Measurements from ENCODE around the gene PFDN6.

DNA sequence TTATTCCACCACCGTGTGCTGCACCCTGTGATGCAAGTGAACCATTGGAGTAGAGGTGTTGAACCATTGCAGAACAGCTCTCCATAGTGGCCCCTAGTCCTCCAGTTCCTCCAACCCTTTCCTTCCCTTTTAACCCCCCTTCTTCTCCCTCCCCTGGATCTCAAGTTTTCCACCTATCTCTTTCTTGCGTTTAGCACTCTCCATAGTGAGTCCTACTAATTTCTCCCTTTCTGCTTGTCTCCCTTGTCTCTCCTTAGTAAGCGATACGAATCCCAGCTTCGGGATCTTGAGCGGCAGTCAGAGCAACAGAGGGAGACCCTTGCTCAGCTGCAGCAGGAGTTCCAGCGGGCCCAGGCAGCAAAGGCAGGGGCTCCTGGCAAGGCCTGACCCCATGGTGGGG lies 1.1 kb downstream of the PFDN6 start:
- TF ChIP-seq POLR2AphosphoS5 (IDR thresholded peaks at IDR 0.05) (no peak), POLR2A (IDR thresholded peaks at IDR 0.05) (no peak), EP300 (IDR thresholded peaks at IDR 0.05) (no peak)
- TF ChIP-seq, protein P1, sequence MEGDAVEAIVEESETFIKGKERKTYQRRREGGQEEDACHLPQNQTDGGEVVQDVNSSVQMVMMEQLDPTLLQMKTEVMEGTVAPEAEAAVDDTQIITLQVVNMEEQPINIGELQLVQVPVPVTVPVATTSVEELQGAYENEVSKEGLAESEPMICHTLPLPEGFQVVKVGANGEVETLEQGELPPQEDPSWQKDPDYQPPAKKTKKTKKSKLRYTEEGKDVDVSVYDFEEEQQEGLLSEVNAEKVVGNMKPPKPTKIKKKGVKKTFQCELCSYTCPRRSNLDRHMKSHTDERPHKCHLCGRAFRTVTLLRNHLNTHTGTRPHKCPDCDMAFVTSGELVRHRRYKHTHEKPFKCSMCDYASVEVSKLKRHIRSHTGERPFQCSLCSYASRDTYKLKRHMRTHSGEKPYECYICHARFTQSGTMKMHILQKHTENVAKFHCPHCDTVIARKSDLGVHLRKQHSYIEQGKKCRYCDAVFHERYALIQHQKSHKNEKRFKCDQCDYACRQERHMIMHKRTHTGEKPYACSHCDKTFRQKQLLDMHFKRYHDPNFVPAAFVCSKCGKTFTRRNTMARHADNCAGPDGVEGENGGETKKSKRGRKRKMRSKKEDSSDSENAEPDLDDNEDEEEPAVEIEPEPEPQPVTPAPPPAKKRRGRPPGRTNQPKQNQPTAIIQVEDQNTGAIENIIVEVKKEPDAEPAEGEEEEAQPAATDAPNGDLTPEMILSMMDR (IDR thresholded peaks at IDR 0.05) = no peak
